GM21390 (cell line): ENCODE data around the gene PPIG.
A peak's percentile ranks its signal among the peaks of the same experiment; 100 is the strongest.
"Not testable (repeated sequence)": the region's sequence is repeated elsewhere in the genome, so short reads cannot be mapped to it uniquely, and the experiment has no call there.

ENCODE experiments used
- ATAC-seq: cut with Tn5 transposase; IDR thresholded peaks from one replicate; pipeline ENCODE4 v1.9.1; 2021; ENCODE audit not compliant: unreplicated experiment

PPIG gene

DNA sequence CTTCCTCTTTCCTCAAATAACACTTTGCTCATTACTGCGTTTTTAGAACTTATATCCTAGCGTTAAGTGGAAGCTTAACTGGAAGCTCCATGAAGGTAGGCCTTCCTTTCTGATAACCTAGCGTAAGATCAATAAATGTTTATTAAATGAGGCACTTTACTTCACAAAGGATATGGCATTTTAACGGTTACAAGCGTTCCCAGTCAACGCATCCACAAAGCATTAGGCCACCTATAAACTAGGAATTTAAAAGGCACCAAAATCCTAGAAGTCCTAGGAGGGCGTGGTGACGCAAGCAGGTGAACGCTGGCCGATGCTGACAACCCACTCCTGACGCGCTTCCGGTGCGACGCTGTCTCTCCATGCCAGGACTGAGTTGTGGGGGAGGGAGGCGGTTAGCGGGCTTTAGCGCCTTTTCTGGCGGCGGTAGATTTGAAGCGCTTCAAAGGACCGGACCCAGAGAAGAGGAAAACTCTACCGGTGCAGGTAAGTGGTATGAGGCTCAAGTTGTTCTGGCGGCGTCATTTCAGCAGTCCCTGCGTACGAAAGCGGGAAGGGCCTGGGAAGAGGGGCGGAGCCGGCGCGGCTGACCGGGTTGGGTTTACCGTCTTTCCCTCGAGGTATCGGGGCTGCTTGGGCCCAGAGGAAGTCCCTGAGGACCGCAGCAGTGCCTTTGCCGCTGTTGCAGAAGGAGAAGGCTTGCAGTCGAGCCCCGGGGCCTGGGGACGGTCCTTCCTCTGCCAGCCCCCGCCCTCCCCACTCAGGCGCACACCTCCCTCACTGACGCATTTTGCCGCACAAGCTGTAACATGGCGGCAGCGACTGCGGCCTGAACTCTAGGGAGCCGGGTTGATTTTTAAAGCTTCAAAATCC is at the start of gene PPIG:
PPIG (plus strand) TSS at position 347 of the 873 bp plus-strand sequence. CDS start 19,691 bp downstream, outside the sequence.
- peak; percentile 89 for ATAC-seq

- not testable (repeated sequence) for ATAC-seq
These were observed 44.7 kb upstream of the PPIG start for GRCh38 chr2:169539460-169539859.

DNA sequence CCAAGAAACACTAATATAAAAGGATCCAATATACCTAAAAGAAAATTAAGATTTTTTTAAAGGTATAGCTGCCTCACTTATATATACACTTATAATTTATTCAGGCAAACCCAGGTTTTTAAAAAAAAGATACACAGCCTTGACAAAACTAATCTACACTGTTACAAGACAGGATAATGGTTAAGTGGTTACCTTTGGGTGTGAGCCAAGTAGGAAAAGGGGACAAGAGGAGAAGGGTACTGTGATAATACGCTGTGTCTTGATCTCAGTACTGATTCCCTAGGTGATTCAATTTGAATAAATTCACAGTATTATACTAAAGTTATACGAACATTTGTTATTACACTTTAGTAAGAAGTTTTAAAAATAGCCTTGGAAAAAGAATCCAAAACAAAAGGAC is 44.0 kb upstream of the PPIG start:
- no peak for ATAC-seq

- no peak for ATAC-seq
These were observed 41.7 kb upstream of the PPIG start for GRCh38 chr2:169542433-169542832.

DNA sequence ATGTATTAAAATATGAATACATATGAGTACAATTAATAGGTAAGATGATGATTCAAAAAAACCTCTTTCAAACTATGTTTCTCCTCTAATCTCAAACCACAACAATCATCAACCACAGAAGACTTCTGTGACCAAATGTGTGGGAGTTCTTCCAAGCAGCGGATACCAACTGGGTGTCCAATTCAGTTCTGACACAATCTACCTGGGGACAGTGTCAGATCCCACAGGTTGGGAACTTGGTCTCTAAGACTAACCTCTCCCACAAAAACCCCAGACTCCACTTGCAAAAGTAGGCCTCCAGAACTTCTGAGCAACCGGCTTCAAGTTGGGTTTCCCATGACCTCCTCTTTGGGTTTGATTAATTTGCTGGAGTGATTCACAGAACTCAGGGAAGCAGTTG is 37.4 kb upstream of the PPIG start:
- no peak for ATAC-seq

GRCh38 chr2:169561364-169561763 is 22.8 kb upstream of the PPIG start:
- no peak for ATAC-seq

DNA sequence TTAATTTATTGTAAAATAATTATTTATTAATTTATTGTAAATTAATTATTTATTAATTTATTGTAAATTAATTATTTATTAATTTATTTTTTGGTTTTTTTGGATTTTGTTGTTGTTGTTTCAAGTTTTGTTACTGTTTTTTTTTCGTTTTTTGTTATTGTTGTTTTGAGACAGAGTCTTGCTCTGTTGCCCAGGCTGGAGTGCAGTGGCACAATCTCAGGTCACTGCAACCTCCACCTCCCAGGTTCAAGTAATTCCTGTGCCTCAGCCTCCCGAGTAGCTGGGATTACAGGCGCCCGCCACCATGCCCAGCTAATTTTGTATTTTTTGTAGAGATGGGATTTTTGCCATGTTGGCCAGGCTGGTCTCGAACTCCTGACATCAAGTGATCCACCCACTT is 22.1 kb upstream of the PPIG start:
- ATAC-seq: not testable (repeated sequence)

- ATAC-seq: no peak
These were observed 21.6 kb upstream of the PPIG start for GRCh38 chr2:169562519-169562918.

GRCh38 chr2:169565686-169566085 is 18.5 kb upstream of the PPIG start:
- no peak for ATAC-seq

- no peak for ATAC-seq
These were observed 14.2 kb upstream of the PPIG start for GRCh38 chr2:169569948-169570347.

DNA sequence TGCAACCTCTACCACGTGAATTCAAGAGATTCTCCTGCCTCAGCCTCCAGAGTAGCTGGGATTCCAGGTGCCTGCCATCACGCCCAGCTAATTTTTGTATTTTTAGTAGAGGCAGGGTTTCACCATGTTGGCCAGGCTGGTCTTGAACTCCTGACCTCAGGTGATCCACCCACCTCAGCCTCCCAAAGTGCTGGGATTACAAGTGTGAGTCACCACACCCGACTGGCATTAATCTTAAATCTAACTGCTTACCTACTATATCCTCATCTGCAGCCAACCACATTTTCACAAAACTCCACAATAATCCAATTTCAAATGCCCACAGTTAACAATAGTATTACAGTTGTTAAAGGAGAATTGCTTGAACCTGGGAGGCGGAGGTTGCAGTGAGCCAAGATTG is 13.4 kb upstream of the PPIG start:
- not testable (repeated sequence) for ATAC-seq

GRCh38 chr2:169571571-169571970 is 12.6 kb upstream of the PPIG start:
- no peak for ATAC-seq

GRCh38 chr2:169572189-169572588 is 12.0 kb upstream of the PPIG start:
- ATAC-seq: no peak

DNA sequence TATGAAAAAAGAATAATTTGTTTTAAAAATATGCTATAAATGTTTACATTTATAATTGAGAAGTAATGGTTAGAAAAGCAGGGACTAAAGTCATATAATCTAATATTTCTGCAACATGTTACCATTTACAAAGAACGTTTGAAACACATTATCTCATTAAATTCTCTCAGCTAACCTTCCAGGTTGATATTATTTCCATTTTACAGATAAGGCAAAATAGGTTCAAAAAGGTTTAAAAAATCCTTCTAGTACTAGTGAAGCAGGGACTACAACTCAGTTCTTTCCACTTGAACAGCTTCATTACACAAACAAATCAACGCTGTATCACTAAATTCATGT is 11.4 kb upstream of the PPIG start:
- ATAC-seq: no peak

DNA sequence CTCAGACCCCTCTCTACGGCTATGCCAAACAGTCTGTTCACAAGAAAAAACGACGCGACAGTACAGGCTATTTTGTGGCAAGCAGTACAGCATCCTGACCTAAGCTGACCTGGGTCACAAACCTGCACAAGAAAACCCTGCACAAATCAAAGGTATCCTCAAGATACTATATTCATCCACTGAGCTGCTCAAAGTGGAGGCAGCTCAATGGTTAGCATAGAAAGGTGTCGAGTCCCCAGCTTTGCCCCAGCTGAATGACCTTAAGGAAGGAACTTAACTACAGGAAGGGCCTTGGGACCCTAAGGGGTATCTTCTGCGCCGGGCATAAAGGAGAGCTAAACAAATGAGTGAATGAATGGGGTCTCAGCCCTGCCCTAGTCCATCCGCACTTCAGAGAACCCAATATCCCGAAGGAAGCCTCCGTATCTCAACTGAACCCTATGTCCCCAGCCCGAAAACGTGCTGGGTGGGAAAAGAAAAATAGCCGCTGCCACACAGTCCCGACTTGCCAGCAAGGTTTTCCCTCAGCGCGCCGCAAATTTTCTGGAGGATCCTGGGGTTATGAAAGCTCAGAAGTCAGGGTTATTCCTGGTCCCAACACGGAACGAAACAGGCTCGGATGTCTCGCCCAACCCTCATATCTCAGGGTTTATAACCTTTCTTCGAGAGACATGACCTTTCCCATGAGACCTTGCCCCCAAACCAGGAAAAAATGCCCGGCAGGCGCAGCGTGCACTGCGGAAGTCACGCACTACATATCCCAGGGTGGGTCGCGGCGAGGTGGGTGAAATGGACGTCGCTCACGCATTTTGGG is 10.8 kb upstream of the PPIG start, which contains the start of gene FASTKD1:
FASTKD1 (minus strand) TSS at position 706 of the 814 bp plus-strand sequence. CDS start 1,836 bp downstream, outside the sequence.
- peak; percentile 99 for ATAC-seq

DNA sequence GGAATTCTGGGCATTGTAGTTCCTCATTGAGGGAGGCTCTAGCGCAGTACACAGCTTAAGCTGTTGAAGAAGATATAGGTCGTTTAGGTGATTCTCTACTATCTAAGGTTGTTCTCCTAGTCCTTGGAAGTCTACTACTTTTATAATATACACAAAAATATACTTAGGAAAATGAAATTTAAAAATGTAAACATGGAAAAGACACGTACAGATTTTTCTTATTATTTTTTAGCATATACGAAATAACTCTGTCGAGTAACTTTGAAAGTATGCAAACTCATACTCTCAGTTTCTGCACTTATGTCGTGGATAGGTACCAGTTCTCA is 10.2 kb upstream of the PPIG start:
- no peak for ATAC-seq

DNA sequence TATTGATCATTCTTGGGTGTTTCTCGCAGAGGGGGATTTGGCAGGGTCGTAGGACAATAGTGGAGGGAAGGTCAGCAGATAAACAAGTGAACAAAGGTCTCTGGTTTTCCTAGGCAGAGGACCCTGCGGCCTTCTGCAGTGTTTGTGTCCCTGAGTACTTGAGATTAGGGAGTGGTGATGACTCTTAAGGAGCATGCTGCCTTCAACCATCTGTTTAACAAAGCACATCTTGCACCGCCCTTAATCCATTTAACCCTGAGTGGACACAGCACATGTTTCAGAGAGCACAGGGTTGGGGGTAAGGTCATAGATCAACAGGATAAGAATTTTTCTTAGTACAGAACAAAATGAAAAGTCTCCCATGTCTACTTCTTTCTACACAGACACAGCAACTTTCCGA is 9.6 kb upstream of the PPIG start:
- not testable (repeated sequence) for ATAC-seq

DNA sequence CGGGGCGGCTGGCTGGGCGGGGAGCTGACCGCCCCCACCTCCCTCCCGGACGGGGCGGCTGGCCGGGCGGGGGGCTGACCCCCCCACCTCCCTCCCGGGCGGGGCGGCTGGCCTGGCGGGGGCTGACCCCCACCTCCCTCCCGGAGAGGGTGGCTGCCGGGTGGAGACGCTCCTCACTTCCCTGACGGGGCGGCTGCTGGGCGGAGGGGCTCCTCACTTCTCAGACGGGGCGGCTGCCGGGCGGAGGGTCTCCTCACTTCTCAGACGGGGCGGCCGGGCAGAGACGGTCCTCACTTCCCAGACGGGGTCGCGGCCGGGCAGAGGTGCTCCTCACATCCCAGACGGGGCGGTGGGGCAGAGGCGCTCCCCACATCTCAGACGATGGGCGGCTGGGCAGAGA is 8.9 kb upstream of the PPIG start:
- not testable (repeated sequence) for ATAC-seq

- no peak for ATAC-seq
These were observed 5.1 kb upstream of the PPIG start for GRCh38 chr2:169579044-169579443.

- not testable (repeated sequence) for ATAC-seq
These were observed 1.4 kb upstream of the PPIG start for GRCh38 chr2:169582552-169583266.

DNA sequence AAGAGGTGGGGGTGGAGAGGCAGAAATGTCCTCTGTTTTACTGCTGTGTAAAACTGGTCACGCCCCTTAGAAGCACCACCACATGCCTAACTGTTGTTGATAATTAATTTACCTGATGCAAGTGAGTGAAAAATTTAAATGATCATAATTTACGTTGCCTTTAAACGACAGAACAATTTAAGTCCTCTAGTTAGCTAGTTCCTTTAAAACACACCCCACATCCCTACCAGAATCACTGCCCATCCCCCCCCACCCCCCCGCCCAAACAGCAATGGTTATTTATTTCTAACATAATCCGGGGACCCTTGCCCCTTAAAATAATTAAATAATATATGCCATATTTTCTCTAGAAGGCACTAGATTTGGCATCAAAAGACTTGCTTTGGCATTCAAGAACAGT is 633 bp upstream of the PPIG start:
- ATAC-seq: no peak
